Measurements from ENCODE around the gene SERPINA12. TPM values are rescaled to one million over a fixed set of nuclear protein-coding genes. Genes with fewer than 3 reads are reported as not detected.

Gene SERPINA12
- not detected for total RNA-seq
- polyA plus RNA-seq: not detected
- long read RNA-seq, donor 1: 0 reads
- long read RNA-seq, donor 2: 0 reads
- long read RNA-seq, donor 3: 0 reads
- long read RNA-seq, donor 4: 0 reads

GRCh38 chr14:94509356-94509755 lies at the start of gene SERPINA12:
TSS of gene SERPINA12 (minus strand) at chr14:94509469. CDS start at chr14:94498397, 11,072 bp downstream.
- H3K27me3 ChIP-seq (ENCODE audit: control insufficient read depth, insufficient read depth): no peaks in the 10 kb centered on the region
- no peaks in the 10 kb centered on the region for H3K4me1 ChIP-seq (ENCODE audit: control insufficient read depth, insufficient read depth, low read length)
- 60% methylated on average over 3 of the region's 3 CpGs for WGBS
- H3K4me3 ChIP-seq (ENCODE audit: low read length): no peak within 1 kb of the TSS
- intact Hi-C loops (cut with DNase I): no loop called here
- H3K27ac ChIP-seq (ENCODE audit: low read length): no peak within 1 kb of the TSS
- no peak for ATAC-seq
- no peaks in the 10 kb centered on the region for H3K9me3 ChIP-seq (ENCODE audit: control insufficient read depth, low read length)
- no peak for DNase-seq

- Histone ChIP-seq H3K4me3 (ENCODE audit: low read length) (no peak overlapping the region), H3K9me3 (ENCODE audit: control insufficient read depth, low read length) (no peaks in the 10 kb centered on the region), H3K4me1 (ENCODE audit: control insufficient read depth, insufficient read depth, low read length) (no peaks in the 10 kb centered on the region), H3K27ac (ENCODE audit: low read length) (no peak overlapping the region), H3K27me3 (ENCODE audit: control insufficient read depth, insufficient read depth) (no peaks in the 10 kb centered on the region)
- 77% methylated on average over 2 of the region's 2 CpGs for whole genome bisulfite sequencing
- DNase-seq (no peak), ATAC-seq (no peak)
- intact Hi-C loops (cut with DNase I): no loop called here
Measured at GRCh38 chr14:94558842-94559241, 49.6 kb upstream of the SERPINA12 start.

GRCh38 chr14:94557327-94557726 lies 48.1 kb upstream of the SERPINA12 start:
- no peak overlapping the region for H3K27ac ChIP-seq (ENCODE audit: low read length)
- no peaks in the 10 kb centered on the region for H3K4me1 ChIP-seq (ENCODE audit: control insufficient read depth, insufficient read depth, low read length)
- intact Hi-C loops (cut with DNase I): no loop called here
- no peak overlapping the region for H3K4me3 ChIP-seq (ENCODE audit: low read length)
- DNase-seq: no peak
- ATAC-seq: no peak
- H3K9me3 ChIP-seq (ENCODE audit: control insufficient read depth, low read length): no peaks in the 10 kb centered on the region
- H3K27me3 ChIP-seq (ENCODE audit: control insufficient read depth, insufficient read depth): no peaks in the 10 kb centered on the region
- 91% methylated on average over 1 of the region's 1 CpG for WGBS

GRCh38 chr14:94555991-94556390 lies 46.7 kb upstream of the SERPINA12 start:
- DNase-seq: no peak
- H3K27me3 ChIP-seq (ENCODE audit: control insufficient read depth, insufficient read depth): no peaks in the 10 kb centered on the region
- WGBS: 83% methylated on average over 9 of the region's 9 CpGs
- H3K27ac ChIP-seq (ENCODE audit: low read length): no peak overlapping the region
- no peak for ATAC-seq
- H3K9me3 ChIP-seq (ENCODE audit: control insufficient read depth, low read length): no peaks in the 10 kb centered on the region
- intact Hi-C loops (cut with DNase I): no loop called here
- H3K4me1 ChIP-seq (ENCODE audit: control insufficient read depth, insufficient read depth, low read length): no peaks in the 10 kb centered on the region
- H3K4me3 ChIP-seq (ENCODE audit: low read length): no peak overlapping the region

- ATAC-seq: no peak
- Histone ChIP-seq H3K9me3 (ENCODE audit: control insufficient read depth, low read length) (peaks cover 3% of the 10 kb centered on the region), H3K27ac (ENCODE audit: low read length) (no peak overlapping the region), H3K4me3 (ENCODE audit: low read length) (no peak overlapping the region), H3K4me1 (ENCODE audit: control insufficient read depth, insufficient read depth, low read length) (no peaks in the 10 kb centered on the region), H3K27me3 (ENCODE audit: control insufficient read depth, insufficient read depth) (no peaks in the 10 kb centered on the region)
- no peak for DNase-seq
- 75% methylated on average over 8 of the region's 8 CpGs for WGBS
- intact Hi-C loops (cut with DNase I): no loop called here
Measured at GRCh38 chr14:94550041-94550440, 40.8 kb upstream of the SERPINA12 start.

- WGBS: 24% methylated on average over 24 of the region's 24 CpGs
- no peaks in the 10 kb centered on the region for H3K27me3 ChIP-seq (ENCODE audit: control insufficient read depth, insufficient read depth)
- intact Hi-C loops (cut with DNase I): loop anchor here in 1 of 4 donors (10.0 kb wide), 1 partner anchor 124 kb away; no protein-coding TSS in a partner anchor
- ATAC-seq: peak; percentile 68 to 82
- no peak overlapping the region for H3K4me3 ChIP-seq (ENCODE audit: low read length)
- peaks cover 3% of the 10 kb centered on the region for H3K9me3 ChIP-seq (ENCODE audit: control insufficient read depth, low read length)
- peak; percentile 55 to 83 (median 77) for DNase-seq
- no peaks in the 10 kb centered on the region for H3K4me1 ChIP-seq (ENCODE audit: control insufficient read depth, insufficient read depth, low read length)
- no peak overlapping the region for H3K27ac ChIP-seq (ENCODE audit: low read length)
Measured at GRCh38 chr14:94548999-94549985, 40.0 kb upstream of the SERPINA12 start.

- intact Hi-C loops (cut with DNase I): loop anchor here in 1 of 4 donors (10.0 kb wide), 1 partner anchor 124 kb away; no protein-coding TSS in a partner anchor
- ATAC-seq: no peak
- H3K27me3 ChIP-seq (ENCODE audit: control insufficient read depth, insufficient read depth): no peaks in the 10 kb centered on the region
- peak in 1 of 3 donors; percentile 29 for DNase-seq
- peaks cover 3% of the 10 kb centered on the region for H3K9me3 ChIP-seq (ENCODE audit: control insufficient read depth, low read length)
- WGBS: 78% methylated on average over 14 of the region's 14 CpGs
- H3K27ac ChIP-seq (ENCODE audit: low read length): no peak overlapping the region
- H3K4me1 ChIP-seq (ENCODE audit: control insufficient read depth, insufficient read depth, low read length): no peaks in the 10 kb centered on the region
- H3K4me3 ChIP-seq (ENCODE audit: low read length): no peak overlapping the region
Measured at GRCh38 chr14:94548131-94548998, 39.1 kb upstream of the SERPINA12 start.

GRCh38 chr14:94547726-94548125 lies 38.5 kb upstream of the SERPINA12 start:
- Histone ChIP-seq H3K27ac (ENCODE audit: low read length) (no peak overlapping the region), H3K4me3 (ENCODE audit: low read length) (no peak overlapping the region), H3K9me3 (ENCODE audit: control insufficient read depth, low read length) (peaks cover 3% of the 10 kb centered on the region), H3K4me1 (ENCODE audit: control insufficient read depth, insufficient read depth, low read length) (no peaks in the 10 kb centered on the region), H3K27me3 (ENCODE audit: control insufficient read depth, insufficient read depth) (no peaks in the 10 kb centered on the region)
- intact Hi-C loops (cut with DNase I): loop anchor here in 1 of 4 donors (10.0 kb wide), 1 partner anchor 123 kb away; no protein-coding TSS in a partner anchor
- WGBS: 65% methylated on average over 4 of the region's 4 CpGs
- DNase-seq (peak in 1 of 3 donors; percentile 31), ATAC-seq (no peak)

- no peaks in the 10 kb centered on the region for H3K4me1 ChIP-seq (ENCODE audit: control insufficient read depth, insufficient read depth, low read length)
- no peak overlapping the region for H3K27ac ChIP-seq (ENCODE audit: low read length)
- WGBS: 87% methylated on average over 8 of the region's 8 CpGs
- ATAC-seq (no peak), DNase-seq (no peak)
- no peak overlapping the region for H3K4me3 ChIP-seq (ENCODE audit: low read length)
- peaks cover 3% of the 10 kb centered on the region for H3K9me3 ChIP-seq (ENCODE audit: control insufficient read depth, low read length)
- no peaks in the 10 kb centered on the region for H3K27me3 ChIP-seq (ENCODE audit: control insufficient read depth, insufficient read depth)
- intact Hi-C loops (cut with DNase I): loop anchor here in 1 of 4 donors (10.0 kb wide), 1 partner anchor 122 kb away; no protein-coding TSS in a partner anchor
Measured at GRCh38 chr14:94547151-94547680, 37.9 kb upstream of the SERPINA12 start.

- H3K27ac ChIP-seq (ENCODE audit: low read length): no peak overlapping the region
- peaks cover 5% of the 10 kb centered on the region for H3K4me1 ChIP-seq (ENCODE audit: control insufficient read depth, insufficient read depth, low read length)
- ATAC-seq (no peak), DNase-seq (peak in 1 of 3 donors; percentile 26)
- 54% methylated on average over 15 of the region's 15 CpGs for WGBS
- no peaks in the 10 kb centered on the region for H3K27me3 ChIP-seq (ENCODE audit: control insufficient read depth, insufficient read depth)
- H3K9me3 ChIP-seq (ENCODE audit: control insufficient read depth, low read length): peaks cover 3% of the 10 kb centered on the region
- intact Hi-C loops (cut with DNase I): loop anchor here in 1 of 4 donors (10.0 kb wide), 1 partner anchor 120 kb away; no protein-coding TSS in a partner anchor
- no peak overlapping the region for H3K4me3 ChIP-seq (ENCODE audit: low read length)
Measured at GRCh38 chr14:94545131-94545841, 36.0 kb upstream of the SERPINA12 start.
